ELR (cell line): Measurements from ENCODE around the gene HECTD2.
"Not testable (repeated sequence)": the region's sequence is repeated elsewhere in the genome, so short reads cannot be mapped to it uniquely, and the experiment has no call there.

Experiments
- DNase-seq: peaks from one replicate; pipeline ENCODE4 v3.0.0-alpha.2; 2015; ENCODE audit warnings: low read depth

HECTD2 gene, protein sequence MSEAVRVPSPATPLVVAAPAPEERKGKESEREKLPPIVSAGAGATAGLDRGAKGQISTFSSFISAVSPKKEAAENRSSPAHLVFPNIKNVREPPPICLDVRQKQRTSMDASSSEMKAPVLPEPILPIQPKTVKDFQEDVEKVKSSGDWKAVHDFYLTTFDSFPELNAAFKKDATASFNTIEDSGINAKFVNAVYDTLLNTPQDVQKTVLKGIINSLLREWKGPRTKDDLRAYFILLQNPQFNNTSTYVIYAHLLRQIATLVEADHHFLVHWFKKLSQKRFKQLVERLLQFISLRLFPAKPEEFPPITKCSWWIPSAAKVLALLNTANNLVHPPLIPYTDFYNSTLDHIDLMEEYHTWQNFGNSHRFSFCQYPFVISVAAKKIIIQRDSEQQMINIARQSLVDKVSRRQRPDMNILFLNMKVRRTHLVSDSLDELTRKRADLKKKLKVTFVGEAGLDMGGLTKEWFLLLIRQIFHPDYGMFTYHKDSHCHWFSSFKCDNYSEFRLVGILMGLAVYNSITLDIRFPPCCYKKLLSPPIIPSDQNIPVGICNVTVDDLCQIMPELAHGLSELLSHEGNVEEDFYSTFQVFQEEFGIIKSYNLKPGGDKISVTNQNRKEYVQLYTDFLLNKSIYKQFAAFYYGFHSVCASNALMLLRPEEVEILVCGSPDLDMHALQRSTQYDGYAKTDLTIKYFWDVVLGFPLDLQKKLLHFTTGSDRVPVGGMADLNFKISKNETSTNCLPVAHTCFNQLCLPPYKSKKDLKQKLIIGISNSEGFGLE

DNA sequence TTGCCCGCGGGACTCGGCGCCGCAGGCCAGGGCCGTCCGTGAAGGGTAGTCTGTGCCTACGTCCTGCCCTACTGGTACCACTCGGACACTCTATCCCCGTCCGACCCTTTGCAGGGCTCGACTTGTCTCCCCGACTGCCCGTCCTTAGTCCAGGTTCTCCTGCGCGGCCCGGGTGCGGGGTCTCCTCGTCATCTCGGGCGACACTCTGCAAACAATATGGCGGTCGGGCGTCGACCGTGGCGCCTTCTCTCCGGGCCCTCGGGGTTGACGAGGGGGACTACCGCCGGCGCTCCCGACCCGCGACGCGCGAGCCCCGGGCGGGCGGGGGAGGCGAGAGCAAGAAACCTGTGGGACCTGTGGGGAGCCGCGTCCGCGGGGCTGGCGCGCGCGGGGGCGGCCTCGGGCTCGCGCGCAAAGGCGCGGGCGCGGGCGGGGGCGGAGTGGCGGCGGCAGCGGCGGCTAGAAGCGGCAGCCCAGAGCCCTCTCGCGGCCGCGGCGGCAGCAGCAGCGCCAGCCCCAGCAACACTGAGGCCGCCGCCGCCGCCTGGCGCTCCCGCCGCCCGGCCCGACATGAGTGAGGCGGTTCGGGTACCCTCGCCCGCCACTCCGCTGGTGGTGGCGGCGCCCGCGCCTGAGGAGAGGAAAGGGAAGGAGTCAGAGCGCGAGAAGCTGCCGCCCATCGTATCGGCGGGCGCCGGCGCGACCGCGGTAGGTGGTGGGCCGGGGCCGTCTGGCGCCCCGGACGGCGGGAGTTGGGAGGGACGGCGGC, at the start of gene HECTD2:
TSS of gene HECTD2 (plus strand) at position 476 of the 769 bp plus-strand sequence. CDS start at position 571, 95 bp downstream.
- DNase-seq = peak; percentile 83

DNA sequence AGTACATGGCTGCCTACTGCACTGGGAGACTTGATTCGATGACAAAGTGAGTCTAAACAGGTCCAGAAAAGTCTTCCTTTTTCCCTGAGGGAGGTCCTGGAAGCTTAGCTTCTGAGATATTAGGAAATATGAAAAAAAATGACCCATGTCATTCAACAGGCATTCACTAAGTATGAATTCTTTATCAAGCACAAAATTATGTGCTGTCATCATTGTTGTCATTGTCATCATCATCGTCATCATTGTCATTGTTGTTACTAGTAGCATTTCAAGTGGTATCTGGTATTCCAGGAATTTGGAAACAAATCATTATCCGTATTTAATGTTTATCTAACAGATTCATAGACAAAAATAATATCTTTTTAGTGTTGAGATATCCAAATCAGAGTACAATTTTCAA, 49.7 kb upstream of the HECTD2 start:
- DNase-seq = no peak

DNA sequence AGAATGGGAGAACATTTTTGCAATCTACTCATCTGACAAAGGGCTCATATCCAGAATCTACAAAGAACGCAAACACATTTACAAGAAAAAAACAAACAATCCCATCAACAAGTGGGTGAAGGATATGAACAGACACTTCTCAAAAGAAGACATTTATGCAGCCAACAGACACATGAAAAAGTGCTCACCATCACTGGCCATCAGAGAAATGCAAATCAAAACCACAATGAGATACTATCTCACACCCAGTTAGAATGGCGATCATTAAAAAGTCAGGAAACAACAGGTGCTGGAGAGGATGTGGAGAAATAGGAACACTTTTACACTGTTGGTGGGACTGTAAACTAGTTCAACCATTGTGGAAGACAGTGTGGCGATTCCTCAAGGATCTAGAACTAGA, 44.6 kb upstream of the HECTD2 start:
- DNase-seq = not testable (repeated sequence)

DNA sequence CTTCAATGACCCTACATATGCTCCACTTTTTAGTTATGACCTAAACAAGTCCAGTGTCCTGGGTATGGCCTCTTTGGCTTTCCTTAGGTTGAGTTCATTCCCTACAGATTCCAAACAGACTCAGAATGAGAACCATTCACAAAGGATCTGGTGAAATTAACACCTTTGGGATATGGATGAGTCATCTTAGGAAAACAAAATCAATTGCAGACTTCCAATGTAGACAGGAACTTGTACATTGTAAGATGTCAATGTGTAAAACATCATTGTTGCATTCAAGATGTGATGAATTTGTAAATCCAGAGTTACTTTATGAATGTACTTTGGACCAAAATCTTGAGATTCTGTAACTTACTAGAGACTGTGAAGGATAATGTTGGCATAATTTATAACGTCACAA, 43.4 kb upstream of the HECTD2 start:
- no peak for DNase-seq

DNA sequence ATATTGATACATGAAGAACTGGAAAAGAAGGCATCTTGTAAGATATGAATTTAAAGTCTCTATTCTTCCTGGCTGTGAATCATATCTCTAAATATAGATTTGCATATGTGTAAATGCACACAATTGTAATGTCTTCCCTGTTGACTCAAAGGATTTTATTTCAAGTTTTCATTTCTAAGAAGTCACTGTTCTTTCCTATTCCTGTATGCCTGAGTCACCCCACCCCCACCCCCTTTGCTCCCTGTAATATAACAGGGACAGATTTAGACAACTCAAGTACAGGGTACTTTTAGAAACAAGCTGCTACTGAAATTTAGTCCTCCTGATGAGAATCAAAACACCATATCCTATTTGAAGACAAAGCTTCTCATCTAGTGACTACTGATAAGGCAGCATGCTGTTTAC, 43.0 kb upstream of the HECTD2 start:
- no peak for DNase-seq

DNA sequence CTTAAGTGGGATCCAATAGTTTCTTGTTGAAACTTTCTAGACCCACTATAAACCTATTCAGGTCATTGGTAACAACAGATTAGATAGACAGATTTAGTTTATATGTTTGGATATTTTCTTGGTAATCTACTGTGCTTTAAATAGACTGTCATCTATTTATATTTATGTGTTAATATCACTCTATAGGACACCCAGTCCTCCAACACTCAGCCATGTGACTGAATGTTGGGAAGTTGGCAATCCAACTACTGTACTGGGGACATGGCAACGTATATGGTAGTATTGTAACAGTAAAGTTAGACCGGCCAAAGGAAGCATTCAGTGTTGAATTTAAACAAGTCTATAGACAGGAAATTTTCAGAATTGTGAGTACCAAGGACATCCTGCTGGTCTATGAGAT, 42.6 kb upstream of the HECTD2 start:
- DNase-seq = no peak

DNA sequence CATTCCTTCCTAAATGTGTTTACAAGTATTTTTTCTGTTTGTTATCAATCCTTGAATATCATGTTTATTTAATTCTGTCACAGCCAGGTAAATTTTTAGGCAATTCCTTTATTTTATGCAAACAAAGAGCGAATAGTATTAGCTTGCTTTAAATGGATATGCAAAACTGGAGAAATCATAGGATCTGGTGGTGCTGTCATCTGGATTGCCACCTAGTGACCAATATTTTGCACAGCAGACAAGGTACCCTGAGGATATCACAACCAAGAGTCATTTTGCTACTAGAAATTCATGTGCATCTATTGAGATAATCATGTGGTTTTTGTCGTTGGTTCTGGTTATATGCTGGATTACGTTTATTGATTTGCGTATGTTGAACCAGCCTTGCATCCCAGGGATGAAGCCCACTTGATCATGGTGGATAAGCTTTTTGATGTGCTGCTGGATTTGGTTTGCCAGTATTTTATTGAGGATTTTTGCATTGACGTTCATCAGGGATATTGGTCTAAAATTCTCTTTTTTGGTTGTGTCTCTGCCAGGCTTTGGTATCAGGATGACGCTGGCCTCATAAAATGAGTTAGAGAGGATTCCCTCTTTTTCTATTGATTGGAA, 40.1 kb upstream of the HECTD2 start:
- DNase-seq = peak; percentile 61

DNA sequence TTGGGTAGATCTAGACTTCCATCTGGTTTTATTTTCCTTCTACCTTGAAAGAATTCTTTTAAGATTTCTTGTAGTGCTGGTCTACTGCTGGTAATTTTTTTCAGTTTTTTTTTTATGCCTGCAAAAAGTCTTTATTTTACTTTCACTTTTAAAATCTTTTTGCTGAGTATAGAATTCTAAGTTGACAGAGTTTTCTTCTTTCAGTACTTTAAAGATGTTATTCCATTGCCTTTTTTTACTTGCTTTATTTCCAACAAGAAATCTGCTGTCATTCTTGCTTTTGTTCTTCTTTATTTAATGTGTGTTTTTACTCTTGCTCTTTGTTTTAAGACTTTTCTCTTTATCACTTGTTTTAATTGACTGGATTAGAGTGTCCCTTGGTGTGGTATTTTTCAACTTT, 36.1 kb upstream of the HECTD2 start:
- no peak for DNase-seq

DNA sequence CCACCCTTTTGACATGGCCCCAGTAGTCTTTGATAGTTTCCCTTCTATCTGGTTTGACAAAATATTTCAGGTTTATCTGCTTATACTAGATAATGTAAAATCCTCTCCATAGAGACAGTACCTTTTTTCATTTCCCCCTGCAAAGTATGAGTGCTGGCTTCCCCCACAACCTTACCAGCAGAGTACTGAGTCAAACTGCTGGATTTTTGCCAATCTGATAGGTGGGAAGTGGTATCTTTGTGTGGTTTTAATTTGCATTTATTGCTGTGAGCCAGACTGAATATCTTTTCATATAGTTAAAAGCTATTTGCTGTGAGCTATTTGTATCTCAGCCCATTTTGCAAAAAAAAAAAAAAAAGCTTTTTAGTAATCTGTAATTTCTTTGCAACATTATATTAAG, 32.1 kb upstream of the HECTD2 start:
- peak; percentile 72 for DNase-seq

DNA sequence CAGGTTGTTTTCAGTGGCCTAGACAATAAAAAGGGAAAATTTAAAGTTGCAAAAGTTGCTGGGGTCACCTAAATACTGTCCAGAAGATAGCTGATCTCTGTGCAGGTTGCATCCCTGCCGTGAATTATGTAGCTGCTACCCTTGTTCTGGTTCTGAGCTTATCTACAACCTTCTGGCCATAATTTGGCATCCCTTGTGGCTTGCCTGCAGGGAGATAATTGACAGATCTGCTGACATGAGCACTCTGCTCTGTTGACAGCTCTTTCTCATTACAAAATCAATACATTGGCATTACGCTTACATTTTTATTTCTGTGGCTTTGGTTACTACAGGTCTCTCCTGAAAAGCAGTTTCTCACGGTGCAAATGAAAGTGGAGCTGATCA, 29.3 kb upstream of the HECTD2 start:
- no peak for DNase-seq

DNA sequence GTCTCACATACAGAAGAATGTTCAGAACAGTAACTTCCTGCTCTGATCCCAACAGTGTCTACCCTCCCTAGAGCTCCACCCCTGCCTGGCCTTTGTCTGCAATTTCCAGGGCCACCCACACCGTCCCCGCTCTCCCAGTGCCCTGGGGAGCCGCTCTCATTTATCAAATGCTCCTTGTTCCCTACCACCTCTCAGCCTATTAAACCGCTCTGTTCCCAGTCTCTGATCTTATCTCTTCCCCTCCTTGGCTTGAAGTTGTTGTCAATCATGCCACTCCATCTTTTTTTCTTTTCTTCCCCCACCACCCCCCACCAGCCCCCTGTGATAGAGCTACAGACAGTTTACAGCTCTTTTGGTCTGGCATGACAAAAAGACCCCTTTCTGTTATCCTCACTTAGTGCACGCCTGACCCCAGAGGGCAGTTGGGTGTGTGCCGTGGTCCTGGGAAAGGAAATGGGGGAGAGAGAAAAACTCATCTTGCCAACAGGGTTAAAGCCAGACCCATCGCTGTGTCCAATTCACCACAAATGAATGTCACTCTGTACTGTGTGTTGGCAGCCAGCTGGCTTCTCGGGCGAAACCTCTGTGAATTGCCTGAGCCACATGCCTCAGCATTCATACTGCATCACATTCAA, 28.8 kb upstream of the HECTD2 start:
- no peak for DNase-seq

DNA sequence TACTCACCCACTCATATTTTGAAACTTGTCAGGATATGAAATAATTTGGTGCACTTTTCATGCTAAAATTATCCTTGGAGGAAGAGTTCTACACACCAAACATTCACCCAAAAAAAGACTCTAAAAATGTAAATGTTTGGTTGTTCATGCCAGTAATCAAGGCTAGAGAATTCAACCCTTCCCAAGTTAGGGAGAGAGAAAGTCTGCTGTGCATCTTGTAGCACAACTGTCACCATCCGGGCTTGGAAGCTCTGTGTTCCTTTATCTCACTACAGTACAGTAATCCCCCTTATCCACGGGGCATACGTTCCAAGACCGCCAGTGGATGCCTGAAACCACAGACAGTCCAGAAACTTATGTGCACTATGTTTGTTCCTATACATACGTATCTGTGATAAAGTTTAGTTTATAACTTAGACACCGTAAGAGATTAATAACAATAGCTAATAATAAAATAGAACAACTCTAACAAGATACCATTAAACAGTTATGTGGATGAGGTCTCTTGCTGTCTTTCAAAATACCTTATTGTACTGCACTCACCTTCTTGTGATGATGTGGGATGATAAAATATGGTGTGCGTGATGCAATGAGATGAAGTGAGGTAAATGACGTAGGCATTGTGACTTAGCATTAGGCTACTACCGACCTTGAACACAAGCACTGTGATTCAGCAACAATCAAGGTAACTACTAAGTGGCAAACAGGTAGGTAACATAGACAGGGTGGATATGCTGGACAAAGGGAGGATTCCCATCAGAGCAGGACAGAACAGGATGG, 24.6 kb upstream of the HECTD2 start:
- DNase-seq = no peak

DNA sequence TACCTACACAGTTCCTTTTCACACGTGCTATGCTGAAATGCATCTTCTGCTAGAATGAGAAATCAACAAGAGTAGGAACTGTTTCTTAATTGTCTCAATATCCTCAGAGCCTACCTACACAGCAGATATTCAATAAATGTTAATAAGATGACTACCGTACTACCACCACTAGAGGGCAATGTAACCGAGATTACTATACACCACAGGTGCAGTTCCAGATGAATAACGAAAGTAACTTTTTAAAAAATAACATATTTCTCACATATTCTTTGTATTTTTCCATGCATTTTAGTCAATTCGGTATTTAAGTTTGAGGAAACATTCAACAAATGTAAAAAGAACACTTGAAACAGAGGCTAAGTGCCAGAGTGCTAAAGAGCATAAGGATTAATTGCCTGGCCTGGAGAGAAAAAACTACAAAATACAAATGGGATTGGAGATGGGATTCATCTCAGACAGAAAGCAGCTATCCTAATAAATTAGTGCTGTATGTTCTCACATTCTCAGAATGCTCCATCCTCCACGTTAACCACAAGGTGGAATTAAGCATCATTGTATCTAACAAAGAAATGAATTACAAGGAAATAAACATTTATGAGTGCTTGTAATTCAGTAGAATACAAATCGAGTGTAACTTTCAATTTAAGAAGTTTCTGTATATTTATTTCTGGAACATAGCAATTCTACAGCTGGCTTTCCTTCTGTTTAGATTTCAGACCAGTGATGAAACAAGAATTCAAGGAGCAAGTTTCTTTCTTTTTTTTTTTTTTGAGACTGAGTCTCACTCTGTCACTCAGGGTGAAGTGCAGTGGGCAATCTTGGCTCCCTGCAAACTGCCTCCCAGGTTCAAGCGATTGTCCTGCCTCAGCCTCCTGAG, 20.3 kb upstream of the HECTD2 start:
- peak; percentile 79 for DNase-seq

DNA sequence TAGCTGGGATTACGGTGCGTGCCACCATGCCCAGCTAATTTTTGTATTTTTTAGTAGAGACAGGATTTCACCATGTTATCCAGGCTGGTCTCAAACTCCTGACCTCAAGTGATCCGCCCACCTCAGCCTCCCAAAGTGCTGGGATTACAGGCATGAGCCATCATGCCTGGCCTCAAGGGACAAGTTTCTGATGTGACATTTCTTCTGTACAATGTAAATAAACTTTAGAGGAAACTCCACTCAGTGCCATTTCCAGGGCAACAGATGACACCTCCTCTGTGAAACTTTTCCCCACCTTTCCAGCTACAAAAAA, 19.7 kb upstream of the HECTD2 start:
- DNase-seq = not testable (repeated sequence)

DNA sequence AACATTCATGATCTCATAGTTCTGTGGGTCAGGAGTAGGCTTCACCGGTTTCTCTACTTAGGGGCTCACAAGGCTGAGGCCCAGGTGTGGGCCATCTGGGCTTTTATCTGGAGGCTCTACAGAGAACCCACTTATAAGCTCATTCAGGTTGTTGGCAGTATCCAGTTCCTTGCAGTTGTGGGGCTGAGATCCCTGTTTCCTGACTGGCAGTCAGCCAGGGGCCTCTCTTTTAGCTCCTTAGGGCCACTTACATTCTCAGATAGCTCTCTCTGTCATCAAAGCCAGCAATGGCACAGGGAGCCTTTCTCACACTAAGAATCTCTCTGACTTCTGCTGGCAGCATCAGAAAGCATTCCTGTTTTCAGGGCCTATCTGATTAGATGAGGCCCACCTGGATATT, 18.2 kb upstream of the HECTD2 start:
- DNase-seq = no peak

DNA sequence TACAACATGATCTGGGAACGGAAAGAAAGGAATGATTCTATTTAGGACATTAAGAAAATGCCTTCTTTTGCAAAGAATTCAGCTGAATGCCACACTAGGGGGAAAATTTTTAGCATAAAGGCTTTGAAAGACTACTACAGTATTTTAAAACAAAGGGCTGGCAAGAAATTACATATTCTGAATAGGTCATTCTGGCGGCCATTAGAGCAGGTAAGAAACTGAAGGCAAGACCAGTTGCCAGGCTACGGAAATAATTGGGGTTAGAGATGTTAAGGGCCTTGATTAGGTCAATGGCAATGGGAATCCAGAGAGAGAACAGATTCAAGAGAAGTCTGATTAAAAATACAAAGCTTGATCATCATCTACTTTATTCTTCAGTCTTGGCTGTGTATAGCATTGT, 3.8 kb upstream of the HECTD2 start:
- DNase-seq = no peak

DNA sequence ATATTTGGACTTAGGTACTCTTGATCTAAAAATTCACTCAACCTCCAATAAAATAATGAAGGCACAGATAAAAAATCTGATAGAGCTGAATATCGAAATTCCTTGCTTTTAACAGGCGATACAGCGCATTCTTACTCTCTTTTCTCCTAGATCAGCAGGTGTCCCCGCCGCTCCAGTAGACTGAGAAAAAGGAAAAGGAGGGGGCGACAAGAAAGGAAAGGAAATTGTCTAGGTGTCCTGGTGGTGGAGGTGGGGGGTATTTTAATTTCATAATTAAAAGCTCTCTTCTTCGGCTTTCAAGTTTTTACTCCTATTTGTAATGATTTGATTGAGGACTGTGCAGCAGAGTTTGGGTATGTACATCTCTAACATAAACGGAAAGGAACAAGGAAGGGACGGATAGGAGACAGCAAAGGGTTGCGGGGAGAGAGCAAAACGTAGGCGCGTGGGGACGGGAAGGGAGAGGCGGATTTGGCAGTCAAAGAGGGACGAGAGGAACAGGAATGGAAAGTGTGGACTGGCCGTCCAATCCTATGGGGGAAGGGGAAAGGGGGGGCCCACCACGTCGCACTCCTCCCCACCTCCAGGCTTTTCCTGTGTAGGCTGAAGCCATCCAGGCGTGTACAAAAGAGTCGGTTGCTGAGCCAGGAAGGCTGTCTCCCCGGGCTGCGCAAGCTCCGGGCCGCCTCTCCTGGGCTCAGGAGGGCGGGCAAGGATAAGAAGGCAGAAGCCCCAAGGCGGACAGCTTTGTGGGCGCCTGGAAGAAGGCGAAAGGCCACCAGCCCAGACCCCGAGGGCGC, 875 bp upstream of the HECTD2 start:
- peak; percentile 85 for DNase-seq

DNA sequence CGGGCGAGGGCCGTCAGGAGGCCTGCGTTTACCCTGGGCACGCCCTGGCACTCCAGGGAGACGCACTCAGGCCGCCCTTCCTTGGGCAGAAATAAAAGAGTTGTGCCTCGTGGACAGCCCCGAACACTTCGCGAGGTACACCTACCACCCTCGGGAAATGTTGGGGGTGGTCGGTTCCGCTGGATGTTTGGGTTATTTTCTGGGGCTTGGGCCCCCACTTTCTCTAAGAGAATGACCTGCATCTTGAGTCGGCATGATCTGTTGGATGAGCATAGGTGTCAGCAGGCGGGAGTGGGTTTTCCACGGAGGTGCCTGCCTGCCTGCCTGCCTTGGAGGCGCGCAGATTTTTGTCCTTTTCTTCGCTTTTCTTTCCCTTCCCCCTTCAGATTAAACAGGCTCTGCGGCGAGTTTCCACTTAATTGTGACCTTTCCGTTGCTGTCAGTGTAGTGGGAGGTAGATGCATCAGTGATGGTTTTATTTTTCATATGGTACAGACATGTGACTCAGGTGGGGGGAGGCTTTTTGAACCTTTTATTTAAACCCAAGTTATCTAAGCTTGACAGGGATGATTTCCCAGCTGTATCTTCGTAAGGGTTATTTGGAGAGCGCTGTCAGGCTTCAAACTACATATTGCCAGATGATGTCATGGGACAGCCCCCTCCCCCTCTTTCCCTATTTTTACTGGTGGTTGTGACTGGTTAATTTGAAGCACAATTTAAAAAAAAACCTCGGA, 661 bp downstream of the HECTD2 start:
- peak; percentile 45 for DNase-seq

DNA sequence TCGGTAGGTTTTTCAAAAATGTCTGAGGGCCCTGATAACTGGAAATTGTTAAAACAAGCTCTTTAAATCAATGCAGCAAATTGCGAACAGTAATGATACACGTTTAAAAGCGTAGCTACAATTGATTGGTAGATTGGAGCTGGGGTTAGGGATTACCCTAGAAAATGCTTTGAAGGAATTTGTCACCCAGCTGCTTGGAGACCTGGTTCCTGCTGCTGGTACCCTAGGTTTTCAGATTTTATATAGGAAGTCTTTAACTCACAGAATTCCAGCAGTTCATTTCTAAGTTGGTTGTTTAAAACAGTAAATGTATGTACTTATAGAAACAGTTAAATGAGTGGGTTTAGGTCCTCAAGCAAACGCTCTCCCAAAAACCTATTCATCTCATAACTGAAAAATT, 1.5 kb downstream of the HECTD2 start:
- no peak for DNase-seq
